Measurements from ENCODE around the gene DDX52. TPM values are rescaled to one million over a fixed set of nuclear protein-coding genes. Genes with fewer than 3 reads are reported as not detected.
A peak's percentile ranks its signal among the peaks of the same experiment; 100 is the strongest.

The DDX52 gene
- total RNA-seq, 1 experiment from 2014 or later: 31.9 TPM

GRCh38 chr17:37678036-37678435 is 34.8 kb upstream of the DDX52 start (continued):
- TF ChIP-seq ZNF532 (CRISPR knock-in tag; IDR thresholded peaks at IDR 0.05; ENCODE audit: borderline replicate concordance) (no peak), E2F1 (CRISPR knock-in tag; IDR thresholded peaks at IDR 0.05) (no peak), TEAD4 (CRISPR knock-in tag; IDR thresholded peaks at IDR 0.05) (no peak), NFATC4 (CRISPR knock-in tag; IDR thresholded peaks at IDR 0.05) (no peak), SOX15 (CRISPR knock-in tag; IDR thresholded peaks at IDR 0.05) (no peak), ATF6 (CRISPR knock-in tag; IDR thresholded peaks at IDR 0.05) (no peak)

GRCh38 chr17:37677021-37677420 is 33.8 kb upstream of the DDX52 start:
- ChIA-PET POLR2A (no interaction called here), CTCF (no interaction called here)
- no peak for TF ChIP-seq ZNF281 (CRISPR knock-in tag; IDR thresholded peaks at IDR 0.05)
- no peak for DNase-seq (ENCODE audit: low spot score)
- Mint-ChIP-seq H3K9me3 (peaks cover 20% of the 10 kb centered on the region), H3K4me3 (no peak overlapping the region), H3K27me3 (ENCODE audit: low read depth) (peaks cover 7% of the 10 kb centered on the region), H3K27ac (no peak overlapping the region), H3K4me1 (no peaks in the 10 kb centered on the region), H3K36me3 (no peaks in the 10 kb centered on the region; the same call in 1 of the 2 replicates)
- no peak for ATAC-seq

- ATAC-seq (no peak), DNase-seq (ENCODE audit: low spot score) (no peak)
- Mint-ChIP-seq H3K27ac (no peak overlapping the region), H3K36me3 (no peaks in the 10 kb centered on the region; the same call in 1 of the 2 replicates), H3K27me3 (ENCODE audit: low read depth) (peaks cover 7% of the 10 kb centered on the region), H3K4me1 (no peaks in the 10 kb centered on the region), H3K4me3 (no peak overlapping the region), H3K9me3 (peaks cover 16% of the 10 kb centered on the region)
- ChIA-PET CTCF (no interaction called here), POLR2A (no interaction called here)
- TF ChIP-seq GABPB1 (CRISPR knock-in tag; IDR thresholded peaks at IDR 0.05) (peak; percentile 76), GRHL2 (CRISPR knock-in tag; IDR thresholded peaks at IDR 0.05; ENCODE audit: insufficient replicate concordance, severe bottlenecking) (no peak)
These were observed 33.1 kb upstream of the DDX52 start for GRCh38 chr17:37676115-37676925.

Measured in WTC11 (cell line).